ENCODE data around the gene COA1. TPM values are rescaled to one million over a fixed set of nuclear protein-coding genes. Genes with fewer than 3 reads are reported as not detected.

COA1 gene
- total RNA-seq, 2 experiments from 2014 or later = 78.9 to 79.6 TPM

DNA sequence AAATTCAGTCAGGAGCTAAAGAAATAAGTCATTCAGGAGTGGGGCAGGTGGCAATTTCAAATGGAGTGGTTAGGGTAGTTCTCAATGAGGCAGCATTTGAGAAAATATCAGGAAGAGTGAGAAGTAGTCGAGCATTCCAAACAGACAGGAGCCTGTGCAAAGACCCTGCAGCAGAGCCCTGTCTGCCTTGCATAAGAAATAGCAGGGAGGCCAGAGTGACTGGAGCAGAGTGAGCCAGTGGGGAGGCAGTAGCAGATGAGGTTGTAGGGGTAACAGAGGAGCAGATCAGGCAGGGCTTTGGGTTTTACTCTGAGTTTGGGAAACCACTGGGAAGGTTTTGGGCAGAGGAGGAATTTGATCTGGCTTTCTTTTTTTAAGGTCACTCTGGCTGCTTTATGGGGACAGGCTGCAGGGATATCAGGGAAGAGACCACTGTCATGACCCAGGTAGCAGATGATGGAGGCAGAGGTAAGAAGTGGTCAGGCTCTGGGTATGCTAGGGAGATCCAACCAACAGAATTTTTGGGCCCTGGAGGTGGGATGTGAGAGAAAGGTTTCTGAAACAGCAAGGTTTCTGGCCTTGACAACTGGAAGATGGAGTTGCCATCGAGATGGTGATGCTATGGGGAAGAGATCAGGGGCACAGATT is 27.9 kb upstream of the COA1 start:
- Mint-ChIP-seq H3K27ac (no peak overlapping the region), H3K27me3 (peaks cover 14% of the 10 kb centered on the region), H3K36me3 (no peaks in the 10 kb centered on the region), H3K4me1 (ENCODE audit: low read depth) (peaks cover 41% of the 10 kb centered on the region), H3K9me3 (no peaks in the 10 kb centered on the region), H3K4me3 (peak overlapping the region; percentile 66)
- ChIA-PET CTCF (interaction anchor here (1.5 to 4.0 kb wide), 4 partner anchors 20 to 175 kb away, joined by 3 to 20 read pairs (median 4); partner anchors contain the start of gene STK17A), POLR2A (interaction anchor here (1.5 to 1.9 kb wide), 2 partner anchors 11 to 21 kb away, joined by 5 to 6 read pairs; no protein-coding TSS in a partner anchor)
- intact Hi-C loops (cut with micrococcal nuclease) = no loop called here
- no peak for DNase-seq

GRCh38 chr7:43756368-43757072 is 27.2 kb upstream of the COA1 start:
- DNase-seq = peak; percentile 55
- H3K27ac Mint-ChIP-seq = no peak overlapping the region
- POLR2A ChIA-PET = interaction anchor here (1.5 to 1.9 kb wide), 2 partner anchors 12 to 20 kb away, joined by 5 to 6 read pairs; no protein-coding TSS in a partner anchor

GRCh38 chr7:43754596-43754995 is 25.3 kb upstream of the COA1 start:
- Mint-ChIP-seq H3K36me3 (no peaks in the 10 kb centered on the region), H3K4me3 (no peak overlapping the region), H3K4me1 (ENCODE audit: low read depth) (peaks cover 39% of the 10 kb centered on the region), H3K27ac (no peak overlapping the region), H3K27me3 (peaks cover 14% of the 10 kb centered on the region), H3K9me3 (no peaks in the 10 kb centered on the region)
- DNase-seq = no peak
- intact Hi-C loops (cut with micrococcal nuclease) = no loop called here
- CTCF ChIA-PET = interaction anchor here (1.4 to 1.9 kb wide), 2 partner anchors 80 to 172 kb away, joined by 7 to 9 read pairs; partner anchors contain the start of gene STK17A
- POLR2A ChIA-PET = no interaction called here

More at GRCh38 chr7:43756368-43757072, 27.2 kb upstream of the COA1 start:
- Mint-ChIP-seq H3K27me3 (peaks cover 14% of the 10 kb centered on the region), H3K4me1 (ENCODE audit: low read depth) (peaks cover 34% of the 10 kb centered on the region), H3K36me3 (no peaks in the 10 kb centered on the region), H3K4me3 (peak overlapping the region; percentile 0), H3K9me3 (no peaks in the 10 kb centered on the region)
- intact Hi-C loops (cut with micrococcal nuclease) = loop anchor here (1.0 kb wide), 1 partner anchor 21 kb away; no protein-coding TSS in a partner anchor
- CTCF ChIA-PET = interaction anchor here (1.5 to 4.0 kb wide), 3 partner anchors 82 to 174 kb away, joined by 3 to 20 read pairs (median 4); partner anchors contain the start of gene STK17A

DNA sequence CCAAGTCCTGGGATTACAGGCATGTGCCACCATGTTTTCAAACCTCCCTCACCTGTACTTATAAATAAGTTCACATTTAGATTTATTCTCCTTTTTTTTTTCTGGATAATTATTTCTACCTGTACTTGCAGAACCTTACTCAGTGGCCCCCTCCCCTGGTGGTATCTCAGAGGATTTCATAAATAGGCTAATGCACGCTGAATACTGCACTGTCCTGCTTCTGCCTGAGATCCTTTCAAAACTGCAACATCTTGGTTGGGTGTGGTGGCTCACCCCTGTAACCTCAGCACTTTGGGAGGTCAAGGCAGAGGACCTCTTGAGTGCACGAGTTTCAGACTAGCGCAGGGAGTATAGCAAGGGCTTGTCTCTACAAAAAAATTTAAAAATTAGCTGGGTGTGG is 24.5 kb upstream of the COA1 start:
- Mint-ChIP-seq H3K4me1 (ENCODE audit: low read depth) (peaks cover 36% of the 10 kb centered on the region), H3K36me3 (no peaks in the 10 kb centered on the region), H3K4me3 (no peak overlapping the region), H3K9me3 (no peaks in the 10 kb centered on the region), H3K27ac (no peak overlapping the region), H3K27me3 (peaks cover 15% of the 10 kb centered on the region)
- POLR2A ChIA-PET = no interaction called here
- DNase-seq = no peak
- intact Hi-C loops (cut with micrococcal nuclease) = no loop called here
- CTCF ChIA-PET = interaction anchor here (1.4 to 1.9 kb wide), 2 partner anchors 81 to 171 kb away, joined by 7 to 9 read pairs; partner anchors contain the start of gene STK17A

DNA sequence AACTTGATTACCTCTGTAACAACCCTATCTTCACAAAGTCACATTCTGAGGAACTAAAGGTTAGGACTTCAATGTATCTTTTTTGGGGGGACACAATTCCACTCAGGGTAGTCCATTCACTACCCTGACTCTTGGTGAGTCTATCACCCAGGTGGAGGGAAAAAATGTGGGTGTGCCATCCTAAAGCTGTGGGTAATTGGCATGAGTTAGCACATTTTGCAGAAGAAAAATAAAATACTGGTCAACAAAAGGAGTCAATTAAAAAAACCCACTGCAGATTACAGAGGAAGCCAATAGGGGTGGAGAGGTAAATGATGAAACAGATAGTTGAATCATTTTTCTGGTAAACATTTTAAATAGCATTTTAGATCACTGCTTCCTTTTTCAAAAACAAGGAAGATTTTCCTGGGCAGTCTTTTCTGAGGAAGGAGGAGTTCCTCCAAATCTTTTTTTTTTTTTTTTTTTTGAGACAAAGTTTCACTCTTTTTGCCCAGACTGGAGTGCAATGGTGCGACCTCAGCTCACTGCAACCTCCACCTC is 24.0 kb upstream of the COA1 start:
- peaks cover 18% of the 10 kb centered on the region for H3K27me3 Mint-ChIP-seq
- POLR2A ChIA-PET = no interaction called here
- H3K9me3 Mint-ChIP-seq = no peaks in the 10 kb centered on the region
- H3K4me1 Mint-ChIP-seq (ENCODE audit: low read depth) = peaks cover 36% of the 10 kb centered on the region
- CTCF ChIA-PET = interaction anchor here (1.4 kb wide), 1 partner anchor 82 kb away, joined by 9 read pairs; no protein-coding TSS in a partner anchor
- intact Hi-C loops (cut with micrococcal nuclease) = no loop called here
- no peak overlapping the region for H3K27ac Mint-ChIP-seq
- no peak overlapping the region for H3K4me3 Mint-ChIP-seq
- no peaks in the 10 kb centered on the region for H3K36me3 Mint-ChIP-seq
- DNase-seq = no peak

GRCh38 chr7:43752411-43752810 is 23.1 kb upstream of the COA1 start:
- intact Hi-C loops (cut with micrococcal nuclease) = no loop called here
- Mint-ChIP-seq H3K36me3 (no peaks in the 10 kb centered on the region), H3K4me1 (ENCODE audit: low read depth) (peaks cover 29% of the 10 kb centered on the region), H3K27ac (no peak overlapping the region), H3K4me3 (no peak overlapping the region), H3K27me3 (peaks cover 15% of the 10 kb centered on the region), H3K9me3 (no peaks in the 10 kb centered on the region)
- ChIA-PET POLR2A (no interaction called here), CTCF (interaction anchor here (2.1 kb wide), 1 partner anchor 170 kb away, joined by 12 read pairs; the partner anchor contains the start of gene STK17A)
- DNase-seq = no peak

- H3K4me1 Mint-ChIP-seq (ENCODE audit: low read depth) = peaks cover 15% of the 10 kb centered on the region
- intact Hi-C loops (cut with micrococcal nuclease) = loop anchor here (2.0 kb wide), 1 partner anchor 101 kb away; no protein-coding TSS in a partner anchor
- H3K27ac Mint-ChIP-seq = no peak overlapping the region
- POLR2A ChIA-PET = interaction anchor here (0.6 to 1.8 kb wide), 5 partner anchors 14 to 168 kb away, joined by 3 to 19 read pairs (median 3); partner anchors contain the start of genes COA1 and STK17A
- no peaks in the 10 kb centered on the region for H3K9me3 Mint-ChIP-seq
- no peak overlapping the region for H3K4me3 Mint-ChIP-seq
- H3K27me3 Mint-ChIP-seq = peaks cover 10% of the 10 kb centered on the region
- H3K36me3 Mint-ChIP-seq = no peaks in the 10 kb centered on the region
- CTCF ChIA-PET = interaction anchor here (0.7 to 2.1 kb wide), 6 partner anchors 50 to 897 kb away, joined by 3 to 12 read pairs (median 4); partner anchors contain the start of gene STK17A
- DNase-seq = no peak
These were observed 20.9 kb upstream of the COA1 start for GRCh38 chr7:43750016-43750887.

GRCh38 chr7:43749383-43749940 is 20.1 kb upstream of the COA1 start:
- Mint-ChIP-seq H3K4me3 (no peak overlapping the region), H3K27me3 (peaks cover 7% of the 10 kb centered on the region), H3K36me3 (no peaks in the 10 kb centered on the region), H3K9me3 (no peaks in the 10 kb centered on the region), H3K27ac (no peak overlapping the region), H3K4me1 (ENCODE audit: low read depth) (peaks cover 15% of the 10 kb centered on the region)
- ChIA-PET CTCF (interaction anchor here (2.1 kb wide), 1 partner anchor 167 kb away, joined by 9 read pairs; the partner anchor contains the start of gene STK17A), POLR2A (interaction anchor here (1.8 kb wide), 1 partner anchor 13 kb away, joined by 19 read pairs; no protein-coding TSS in a partner anchor)
- DNase-seq = no peak
- intact Hi-C loops (cut with micrococcal nuclease) = no loop called here

- Mint-ChIP-seq H3K36me3 (no peaks in the 10 kb centered on the region), H3K4me1 (ENCODE audit: low read depth) (peaks cover 12% of the 10 kb centered on the region), H3K27me3 (peaks cover 3% of the 10 kb centered on the region), H3K9me3 (no peaks in the 10 kb centered on the region), H3K27ac (no peak overlapping the region), H3K4me3 (no peak overlapping the region)
- POLR2A ChIA-PET = no interaction called here
- no peak for DNase-seq
- intact Hi-C loops (cut with micrococcal nuclease) = no loop called here
- CTCF ChIA-PET = no interaction called here
These were observed 18.2 kb upstream of the COA1 start for GRCh38 chr7:43747328-43748105.

DNA sequence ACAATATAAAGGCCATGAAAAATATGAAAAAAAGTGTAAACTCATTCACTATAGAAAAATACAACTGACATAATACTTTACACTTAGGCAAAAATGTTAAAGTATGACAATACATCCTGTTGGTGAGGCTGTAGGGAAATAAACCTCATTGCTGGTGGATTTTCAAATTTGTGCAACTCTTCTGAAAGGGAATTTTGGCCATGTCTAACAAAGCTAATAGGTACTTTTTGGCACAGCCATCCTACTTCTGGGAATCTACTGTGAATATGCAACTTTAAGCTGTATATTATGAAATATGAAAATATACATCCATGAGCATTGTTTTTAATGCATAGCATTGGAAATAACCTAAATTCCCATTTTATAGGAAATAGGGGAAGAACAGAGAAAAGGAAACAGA is 13.4 kb upstream of the COA1 start:
- Mint-ChIP-seq H3K4me3 (no peak overlapping the region), H3K9me3 (no peaks in the 10 kb centered on the region), H3K36me3 (no peaks in the 10 kb centered on the region), H3K27ac (no peak overlapping the region), H3K27me3 (no peaks in the 10 kb centered on the region), H3K4me1 (ENCODE audit: low read depth) (no peaks in the 10 kb centered on the region)
- POLR2A ChIA-PET = no interaction called here
- CTCF ChIA-PET = no interaction called here
- intact Hi-C loops (cut with micrococcal nuclease) = no loop called here
- no peak for DNase-seq
